Right cardiac atrium (tissue), 5 donors: Measurements from ENCODE around the gene FAAH. TPM values are rescaled to one million over a fixed set of nuclear protein-coding genes. Genes with fewer than 3 reads are reported as not detected.

Source experiments
- ATAC-seq, 2 donors: fragments of 200-7000 bp; cut with Tn5 transposase; one replicate each; pipeline versions ENCODE4 v1.8.0 to v1.9.1; 2020; ENCODE audit warnings: moderate library complexity in 2 of 2, mild to moderate bottlenecking in 1 of 2
- DNase-seq, 3 donors: peaks; one replicate each; pipeline ENCODE4 v3.0.0-alpha.2; 2020
- H3K27ac ChIP-seq: one replicate; pipeline ENCODE4 v1.5.1; 2013; ENCODE audit warnings: mild to moderate bottlenecking, low read length, control low read depth, moderate library complexity
- H3K27me3 ChIP-seq: one replicate; pipeline ENCODE4 v1.6.1; 2013; ENCODE audit not compliant: control insufficient read depth, insufficient read depth
- H3K4me1 ChIP-seq: one replicate; pipeline ENCODE4 v1.6.1; 2013; ENCODE audit warnings: low read length; ENCODE audit not compliant: control insufficient read depth, insufficient read depth
- H3K4me3 ChIP-seq: one replicate; pipeline ENCODE4 v1.5.1; 2013; ENCODE audit warnings: low read length, control low read depth
- H3K9me3 ChIP-seq: one replicate; pipeline ENCODE4 v1.6.1; 2013; ENCODE audit warnings: low read length; ENCODE audit not compliant: control insufficient read depth
- WGBS: extraction: QIAGEN DNeasy Blood & Tissue Kit; methylation state at CpG from one replicate; pipeline ENCODE4 v1.1.7; 2013; 5-methylcytosine and 5-hydroxymethylcytosine counted together
- intact Hi-C, 4 donors: fragments of 100-400 bp; cut with DNase I; formaldehyde crosslinking; loops; one replicate each; pipeline versions ENCODE4 v1.11.0 to v1.14.0; 2022 to 2023
- polyA plus RNA-seq: library from polyadenylated mRNA; stranded (reverse); fragments of 200-250 nt; gene quantifications from one replicate; pipeline ENCODE4 v1.2.3, GENCODE V29; 2013
- total RNA-seq, 4 donors: library from RNA; stranded (reverse); fragmentation: NEBNext Ultra II Directional; extraction: Animal tissue kit (Norgen Biotek cat#: 25700); gene quantifications; one replicate each; pipeline ENCODE4 v1.2.1, GENCODE V29; 2021
- donor health status: healthy with polysubstance abuse.
- donor health status: DM: no; HTN: yes; CAD: no.
- donor health status: DM: no; HTN: no; CAD: no.
- donor health status: DM: no; HTN: yes; CAD: no; lungs with severe emphysema.
- donor health status: DM: yes; HTN: yes; CAD: no.

Gene FAAH
- total and polyA plus RNA-seq, 5 donors, result 4.8 to 17.2 (median 12.7) TPM

DNA sequence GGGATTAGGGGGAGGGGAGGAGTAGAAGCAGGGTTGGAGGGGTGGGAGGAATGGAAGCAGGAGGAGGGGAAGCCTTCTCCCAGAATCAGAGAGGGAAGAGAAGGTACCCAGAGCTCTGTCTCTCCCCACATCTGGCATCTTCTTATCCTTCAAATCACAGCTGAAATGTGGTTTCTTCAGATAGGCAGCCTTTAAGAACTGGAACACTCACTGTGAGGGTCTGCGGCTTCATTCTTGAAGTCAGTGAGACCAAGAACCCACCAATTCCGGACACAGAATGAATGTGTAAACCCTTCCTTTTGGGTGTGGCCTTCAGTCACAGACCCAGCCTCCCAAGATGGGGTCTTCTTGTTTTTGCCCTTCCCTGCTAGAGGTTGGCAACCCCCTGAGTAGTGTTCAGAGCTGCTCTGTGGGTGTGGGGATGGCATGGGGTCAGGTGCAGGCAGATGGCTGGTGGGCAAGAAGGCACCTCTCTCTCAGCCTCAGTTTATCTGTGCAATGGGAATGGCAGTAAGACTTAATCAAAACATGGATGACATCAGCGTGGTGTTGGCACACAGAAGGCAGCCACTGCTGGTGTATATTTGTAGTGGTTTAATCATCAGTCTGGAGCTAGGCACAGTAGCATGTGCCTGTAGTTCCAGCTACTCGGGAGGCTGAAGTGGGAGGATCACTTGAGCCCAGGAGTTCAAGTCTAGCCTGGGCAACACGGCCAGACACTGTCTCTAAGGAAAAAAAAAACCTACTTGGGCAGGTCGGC lies 7.2 kb downstream of the FAAH start:
- intact Hi-C loops, result loop anchor here in 2 of 4 donors (10.0 kb wide), 1 partner anchor 123 kb away; no protein-coding TSS in a partner anchor
- no peak for DNase-seq
- no peak overlapping the region for H3K4me3 ChIP-seq
- H3K9me3 ChIP-seq, result no peaks in the 10 kb centered on the region
- no peak for ATAC-seq
- 59% methylated on average over 6 of the region's 6 CpGs for WGBS
- no peaks in the 10 kb centered on the region for H3K27me3 ChIP-seq
- peaks cover 7% of the 10 kb centered on the region for H3K4me1 ChIP-seq
- H3K27ac ChIP-seq, result no peak overlapping the region

- peak; percentile 63 to 85 (median 82) for DNase-seq
- intact Hi-C loops, result loop anchor here in 2 of 4 donors (10.0 kb wide), 1 partner anchor 123 kb away; no protein-coding TSS in a partner anchor
Observed at GRCh38 chr1:46401964-46402626, 8.0 kb downstream of the FAAH start.

GRCh38 chr1:46403916-46404315 lies 9.8 kb downstream of the FAAH start:
- peaks cover 5% of the 10 kb centered on the region for H3K4me1 ChIP-seq
- intact Hi-C loops, result loop anchor here in 2 of 4 donors (10.0 kb wide), 1 partner anchor 121 kb away; no protein-coding TSS in a partner anchor
- 92% methylated on average over 5 of the region's 5 CpGs for WGBS
- no peaks in the 10 kb centered on the region for H3K27me3 ChIP-seq
- no peak for DNase-seq
- H3K9me3 ChIP-seq, result no peaks in the 10 kb centered on the region
- H3K27ac ChIP-seq, result no peak overlapping the region
- H3K4me3 ChIP-seq, result no peak overlapping the region
- no peak for ATAC-seq

More at GRCh38 chr1:46401964-46402626, 8.0 kb downstream of the FAAH start:
- ATAC-seq, result peak; percentile 72 to 78
- Histone ChIP-seq H3K4me3 (no peak overlapping the region), H3K27me3 (no peaks in the 10 kb centered on the region), H3K4me1 (peaks cover 5% of the 10 kb centered on the region), H3K9me3 (no peaks in the 10 kb centered on the region), H3K27ac (no peak overlapping the region)
- 27% methylated on average over 10 of the region's 10 CpGs for WGBS

- no peak for DNase-seq
- 94% methylated on average over 7 of the region's 7 CpGs for WGBS
- H3K27ac ChIP-seq, result no peak overlapping the region
- intact Hi-C loops, result loop anchor here in 3 of 4 donors (5.0 to 10.0 kb wide), 2 partner anchors 120 to 123 kb away; no protein-coding TSS in a partner anchor
- peaks cover 5% of the 10 kb centered on the region for H3K4me1 ChIP-seq
- no peak overlapping the region for H3K4me3 ChIP-seq
- no peaks in the 10 kb centered on the region for H3K9me3 ChIP-seq
- no peak for ATAC-seq
- H3K27me3 ChIP-seq, result no peaks in the 10 kb centered on the region
Observed at GRCh38 chr1:46404482-46405196, 10.5 kb downstream of the FAAH start.

DNA sequence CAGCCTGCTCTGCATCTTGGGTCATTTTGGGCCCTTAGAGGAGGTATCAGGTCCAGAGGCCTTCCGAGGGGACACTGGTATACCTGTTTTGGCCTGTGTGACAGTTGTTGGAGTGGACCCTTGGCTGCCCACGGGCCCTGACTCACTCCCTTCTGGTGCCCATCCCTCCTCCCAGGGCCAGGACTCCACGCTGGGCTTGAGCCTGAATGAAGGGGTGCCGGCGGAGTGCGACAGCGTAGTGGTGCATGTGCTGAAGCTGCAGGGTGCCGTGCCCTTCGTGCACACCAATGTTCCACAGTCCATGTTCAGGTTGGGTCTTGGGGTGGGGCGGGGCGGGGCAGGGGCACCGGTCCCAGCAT lies 11.1 kb downstream of the FAAH start:
- Histone ChIP-seq H3K9me3 (no peaks in the 10 kb centered on the region), H3K27me3 (no peaks in the 10 kb centered on the region), H3K27ac (no peak overlapping the region), H3K4me1 (peaks cover 5% of the 10 kb centered on the region), H3K4me3 (no peak overlapping the region)
- DNase-seq (no peak), ATAC-seq (no peak)
- 94% methylated on average over 12 of the region's 12 CpGs for WGBS
- intact Hi-C loops, result loop anchor here in 3 of 4 donors (5.0 to 10.0 kb wide), 2 partner anchors 120 to 122 kb away; no protein-coding TSS in a partner anchor

- Histone ChIP-seq H3K27ac (no peak overlapping the region), H3K27me3 (no peaks in the 10 kb centered on the region), H3K4me3 (no peak overlapping the region), H3K9me3 (no peaks in the 10 kb centered on the region), H3K4me1 (peaks cover 5% of the 10 kb centered on the region)
- DNase-seq, result peak in 1 of 3 donors; percentile 62
- intact Hi-C loops, result loop anchor here in 3 of 4 donors (5.0 to 10.0 kb wide), 2 partner anchors 119 to 122 kb away; no protein-coding TSS in a partner anchor
- no peak for ATAC-seq
- WGBS, result 83% methylated on average over 17 of the region's 17 CpGs
Observed at GRCh38 chr1:46405724-46406123, 11.6 kb downstream of the FAAH start.

- H3K27me3 ChIP-seq, result no peaks in the 10 kb centered on the region
- H3K9me3 ChIP-seq, result no peaks in the 10 kb centered on the region
- no peak overlapping the region for H3K27ac ChIP-seq
- 67% methylated on average over 13 of the region's 13 CpGs for WGBS
- H3K4me1 ChIP-seq, result peaks cover 2% of the 10 kb centered on the region
- H3K4me3 ChIP-seq, result no peak overlapping the region
- DNase-seq (no peak), ATAC-seq (no peak)
- intact Hi-C loops, result loop anchor here in 3 of 4 donors (5.0 to 10.0 kb wide), 2 partner anchors 118 to 120 kb away; no protein-coding TSS in a partner anchor
Observed at GRCh38 chr1:46406881-46407608, 12.9 kb downstream of the FAAH start.

GRCh38 chr1:46407636-46408035 lies 13.5 kb downstream of the FAAH start:
- 92% methylated on average over 9 of the region's 9 CpGs for WGBS
- DNase-seq, result no peak
- Histone ChIP-seq H3K4me3 (no peak overlapping the region), H3K27me3 (no peaks in the 10 kb centered on the region), H3K27ac (no peak overlapping the region), H3K4me1 (no peaks in the 10 kb centered on the region), H3K9me3 (no peaks in the 10 kb centered on the region)
- intact Hi-C loops, result loop anchor here in 3 of 4 donors (5.0 to 10.0 kb wide), 2 partner anchors 117 to 120 kb away; no protein-coding TSS in a partner anchor
- no peak for ATAC-seq

GRCh38 chr1:46408356-46409062 lies 14.4 kb downstream of the FAAH start:
- no peaks in the 10 kb centered on the region for H3K27me3 ChIP-seq
- ATAC-seq (no peak), DNase-seq (no peak)
- H3K4me3 ChIP-seq, result no peak overlapping the region
- no peaks in the 10 kb centered on the region for H3K4me1 ChIP-seq
- H3K9me3 ChIP-seq, result no peaks in the 10 kb centered on the region
- WGBS, result 92% methylated on average over 12 of the region's 12 CpGs
- H3K27ac ChIP-seq, result no peak overlapping the region
- intact Hi-C loops, result loop anchor here in 3 of 4 donors (5.0 to 10.0 kb wide), 2 partner anchors 116 to 119 kb away; no protein-coding TSS in a partner anchor

DNA sequence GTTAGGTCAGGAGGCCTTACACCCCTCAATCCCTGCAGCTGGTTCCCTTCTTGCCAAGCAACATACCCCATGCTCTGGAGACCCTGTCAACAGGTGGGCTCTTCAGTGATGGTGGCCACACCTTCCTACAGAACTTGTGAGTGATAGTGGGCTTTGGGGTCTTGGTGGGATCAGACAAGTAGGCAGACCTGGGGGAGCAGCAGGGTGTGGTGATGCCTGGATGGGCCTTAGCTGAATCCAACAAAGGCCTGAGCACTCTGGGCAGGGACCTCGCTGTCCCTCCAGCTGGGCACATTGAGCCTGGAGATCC lies 14.9 kb downstream of the FAAH start:
- Histone ChIP-seq H3K27ac (no peak overlapping the region), H3K4me3 (no peak overlapping the region), H3K9me3 (no peaks in the 10 kb centered on the region), H3K4me1 (no peaks in the 10 kb centered on the region), H3K27me3 (no peaks in the 10 kb centered on the region)
- DNase-seq (no peak), ATAC-seq (no peak)
- WGBS, result 100% methylated on average over 1 of the region's 1 CpG
- intact Hi-C loops, result loop anchor here in 3 of 4 donors (5.0 to 10.0 kb wide), 2 partner anchors 116 to 118 kb away; no protein-coding TSS in a partner anchor
